H1 (cell line): ENCODE results near the gene TEX11. TPM values are rescaled to one million over a fixed set of nuclear protein-coding genes. Genes with fewer than 3 reads are reported as not detected.

Experiments
- CTCF ChIA-PET: fragments of 300-600 bp; sonication (Branson Sonifier 250); formaldehyde crosslinking; loops from one replicate; lab custom pipeline; 2021; ENCODE audit not compliant: partially characterized antibody; lab: Charles Lee
- POLR2A ChIA-PET: fragments of 300-600 bp; sonication (Branson Sonifier 250); formaldehyde crosslinking; loops from one replicate; lab custom pipeline; 2021; ENCODE audit warnings: inconsistent platforms; ENCODE audit not compliant: partially characterized antibody; lab: Charles Lee
- DNase-seq, 2 experiments: peaks; one replicate each; pipeline versions ENCODE4 v3.0.0 to v3.0.0-alpha.2; 2010 to 2022; ENCODE audit warnings: low spot score in 2 of 2, low read depth in 1 of 2, mixed read lengths in 1 of 2
- FAIRE-seq: peaks from 2 replicates; lab custom pipeline; 2011; peaks lifted over from hg19 to GRCh38; lab: Jason Lieb, UNC
- H2AFZ ChIP-seq: 2 replicates; pipeline ENCODE4 v1.8.1; 2012; ENCODE audit warnings: low read length, inconsistent platforms
- H2AK5ac ChIP-seq: 2 replicates; pipeline ENCODE4 v1.6.1; 2013; ENCODE audit warnings: low read depth, low read length
- H2BK120ac ChIP-seq: replicated peaks from 2 replicates; pipeline ENCODE3; 2013; ENCODE audit warnings: low read depth, low read length, inconsistent platforms
- H2BK12ac ChIP-seq: 2 replicates; pipeline ENCODE4 v1.6.1; 2013; ENCODE audit warnings: low read depth, low read length
- H2BK15ac ChIP-seq: 2 replicates; pipeline ENCODE4 v1.6.1; 2013; ENCODE audit warnings: low read length
- H2BK20ac ChIP-seq: 2 replicates; pipeline ENCODE4 v1.6.1; 2013; ENCODE audit warnings: low read length
- H2BK5ac ChIP-seq: 2 replicates; pipeline ENCODE4 v1.6.1; 2013; ENCODE audit warnings: low read depth, low read length
- H3K14ac ChIP-seq: 2 replicates; pipeline ENCODE4 v1.6.1; 2013; ENCODE audit warnings: inconsistent platforms; ENCODE audit not compliant: insufficient read length
- H3K18ac ChIP-seq: 2 replicates; pipeline ENCODE4 v1.6.1; 2013; ENCODE audit warnings: low read length; ENCODE audit errors: extremely low read depth
- H3K23ac ChIP-seq: 2 replicates; pipeline ENCODE4 v1.6.1; 2013; ENCODE audit warnings: inconsistent platforms; ENCODE audit not compliant: insufficient read length
- H3K23me2 ChIP-seq: 2 replicates; pipeline ENCODE4 v1.6.1; 2013; ENCODE audit warnings: low read depth, low read length
- H3K27ac ChIP-seq: 2 replicates; pipeline ENCODE4 v1.6.1; 2011; ENCODE audit warnings: low read depth, low read length, inconsistent platforms
- H3K27me3 ChIP-seq, 4 experiments: replicated peaks in 1 of 4; 1 replicate in 1 of 4; 2 replicates in 3 of 4; pipeline versions ENCODE4 v1.6.1 to v1.8.1; 2011 to 2013; ENCODE audit warnings: low read length in 3 of 4, mild to moderate bottlenecking in 3 of 4, inconsistent platforms in 2 of 4, mixed read lengths in 2 of 4, moderate library complexity in 1 of 4; ENCODE audit not compliant: control insufficient read depth in 3 of 4, insufficient read depth in 3 of 4; ENCODE audit errors: extremely low read depth in 1 of 4
- H3K36me3 ChIP-seq, 4 experiments: 2 replicates each; pipeline versions ENCODE4 v1.6.1 to v1.8.1; 2011 to 2013; ENCODE audit warnings: mild to moderate bottlenecking in 4 of 4, low read length in 3 of 4, moderate library complexity in 2 of 4, control low read depth in 1 of 4, inconsistent platforms in 1 of 4; ENCODE audit not compliant: insufficient read depth in 4 of 4, control insufficient read depth in 2 of 4
- H3K4ac ChIP-seq: replicated peaks from 2 replicates; pipeline ENCODE3; 2013; ENCODE audit warnings: low read length, low read depth, mixed read lengths, inconsistent platforms; ENCODE audit not compliant: insufficient read length
- H3K4me1 ChIP-seq, 4 experiments: replicated peaks in 1 of 4; 1 replicate in 1 of 4; 2 replicates in 3 of 4; pipeline versions ENCODE4 v1.6.1 to v1.8.1; 2011 to 2013; ENCODE audit warnings: low read length in 3 of 4, inconsistent platforms in 2 of 4, mixed read lengths in 1 of 4; ENCODE audit not compliant: insufficient read depth in 4 of 4, control insufficient read depth in 3 of 4
- H3K4me2 ChIP-seq, 2 experiments: 2 replicates each; pipeline versions ENCODE4 v1.6.1 to v1.8.1; 2011 to 2013; ENCODE audit warnings: low read depth in 2 of 2, low read length in 2 of 2, control low read depth in 1 of 2, inconsistent platforms in 1 of 2, mild to moderate bottlenecking in 1 of 2; ENCODE audit not compliant: insufficient read depth in 1 of 2
- H3K4me3 ChIP-seq, 4 experiments: fragments of 200-600, 300-600 bp in 1 of 4; sonication (generic), shearing (Covaris generic), sonication (Bioruptor Twin) in 1 of 4; 2 replicates each; pipeline versions ENCODE4 v1.5.1 to v1.8.1; 2011 to 2016; ENCODE audit warnings: low read length in 4 of 4, low read depth in 3 of 4, control low read depth in 2 of 4, inconsistent platforms in 2 of 4, mild to moderate bottlenecking in 2 of 4, mixed read lengths in 1 of 4, moderate library complexity in 1 of 4; ENCODE audit not compliant: insufficient read depth in 2 of 4; ENCODE audit errors: extremely low read depth in 1 of 4
- H3K56ac ChIP-seq: replicated peaks from 2 replicates; pipeline ENCODE3; 2013; ENCODE audit warnings: low read depth, mild to moderate bottlenecking, mixed read lengths, low read length, inconsistent platforms; ENCODE audit not compliant: insufficient read length
- H3K79me1 ChIP-seq: 2 replicates; pipeline ENCODE4 v1.6.1; 2013; ENCODE audit warnings: low read depth, low read length, control low read depth
- H3K79me2 ChIP-seq, 2 experiments: 2 replicates each; pipeline versions ENCODE4 v1.6.1 to v1.8.1; 2012 to 2013; ENCODE audit warnings: low read length in 2 of 2, mild to moderate bottlenecking in 2 of 2, inconsistent platforms in 1 of 2; ENCODE audit not compliant: insufficient read depth in 2 of 2, control insufficient read depth in 1 of 2
- H3K9ac ChIP-seq, 4 experiments: replicated peaks in 1 of 4; 1 replicate in 1 of 4; 2 replicates in 3 of 4; pipeline versions ENCODE4 v1.6.1 to v1.8.1; 2011 to 2013; ENCODE audit warnings: low read depth in 3 of 4, low read length in 3 of 4, control low read depth in 2 of 4, mild to moderate bottlenecking in 2 of 4, moderate library complexity in 2 of 4, inconsistent platforms in 1 of 4; ENCODE audit errors: extremely low read depth in 1 of 4
- H3K9me3 ChIP-seq, 2 experiments: 2 replicates each; pipeline versions ENCODE4 v1.6.1 to v1.8.1; 2012 to 2013; ENCODE audit warnings: mild to moderate bottlenecking in 2 of 2, moderate library complexity in 2 of 2, control low read depth in 1 of 2, inconsistent platforms in 1 of 2, low read depth in 1 of 2, low read length in 1 of 2, mixed read lengths in 1 of 2; ENCODE audit not compliant: insufficient read depth in 2 of 2
- H4K20me1 ChIP-seq, 2 experiments: replicated peaks in 1 of 2; 2 replicates each; pipeline versions ENCODE3 to v1.8.1; 2011 to 2013; ENCODE audit warnings: inconsistent platforms in 2 of 2, low read length in 2 of 2, mild to moderate bottlenecking in 1 of 2; ENCODE audit not compliant: insufficient read depth in 2 of 2, control insufficient read depth in 1 of 2
- H4K5ac ChIP-seq: 2 replicates; pipeline ENCODE4 v1.6.1; 2013; ENCODE audit warnings: low read length, low read depth, mixed read lengths, inconsistent platforms; ENCODE audit not compliant: insufficient read length
- H4K8ac ChIP-seq: 2 replicates; pipeline ENCODE4 v1.8.0; 2013; ENCODE audit warnings: mild to moderate bottlenecking, moderate library complexity, low read length, inconsistent platforms; ENCODE audit not compliant: insufficient read depth; ENCODE audit errors: extremely low read depth
- H4K91ac ChIP-seq: replicated peaks from 2 replicates; pipeline ENCODE3; 2013; ENCODE audit warnings: low read length, mixed read lengths, inconsistent platforms; ENCODE audit not compliant: insufficient read length
- ATF3 ChIP-seq: IDR thresholded peaks from 2 replicates; pipeline ENCODE4 v1.6.1; 2011; ENCODE audit warnings: low read depth, mild to moderate bottlenecking, low read length; ENCODE audit not compliant: insufficient read depth
- BCL11A ChIP-seq, 2 experiments: IDR thresholded peaks; one replicate each; pipeline ENCODE4 v1.6.1; 2011; ENCODE audit warnings: low read depth in 2 of 2, low read length in 2 of 2, mild to moderate bottlenecking in 2 of 2
- CHD1 ChIP-seq: IDR thresholded peaks from 2 replicates; pipeline ENCODE4 v1.6.1; 2012; ENCODE audit warnings: low read depth, low read length, improper control_type of control experiment
- JUND ChIP-seq: IDR thresholded peaks from 2 replicates; pipeline ENCODE4 v1.6.1; 2011; ENCODE audit warnings: mild to moderate bottlenecking, improper control_type of control experiment, low read length
- WGBS, 2 experiments: shearing (Covaris generic) in 1 of 2; methylation state at CpG; one replicate each; pipeline versions ENCODE4 v1.1.6 to v1.1.7; 2013 to 2015; ENCODE audit warnings: low lambda C conversion rate in 2 of 2, mixed read lengths in 2 of 2, inconsistent platforms in 1 of 2, low coverage in 1 of 2, missing lambda C conversion rate in 1 of 2; ENCODE audit not compliant: insufficient replicate concordance in 2 of 2, insufficient coverage in 1 of 2, insufficient read length in 1 of 2; ENCODE audit errors: extremely low coverage in 1 of 2, missing lambda C conversion rate in 1 of 2; 5-methylcytosine and 5-hydroxymethylcytosine counted together
- polyA plus RNA-seq, 7 experiments: library from polyadenylated mRNA; depleted of rRNA in 3 of 7; stranded (reverse) in 5 of 7; unstranded in 2 of 7; fragments of >200 nt in 5 of 7; fragments of 200-250 nt in 2 of 7; gene quantifications; 1 replicate in 5 of 7; 2 replicates in 1 of 7; 4 replicates in 1 of 7; pipeline versions ENCODE4 v1.2.1 to v1.2.3, GENCODE V29; 2011 to 2013; ENCODE audit warnings: missing spikeins in 2 of 7, mixed read lengths in 2 of 7
- total RNA-seq: library from RNA; stranded (reverse); fragmentation: NEBNext Ultra II Directional; extraction: Animal tissue kit (Norgen Biotek cat#: 25700); gene quantifications from 2 replicates; pipeline ENCODE4 v1.2.1, GENCODE V29; 2021

The TEX11 gene
- total and polyA plus RNA-seq, 2 of the 8 experiments (the other 6 are each of a cell fraction or from before 2014, with no cell fraction given): 0.11 to 0.74 TPM

- 88% methylated on average over 1 of the region's 1 CpG; no CpG with 5 or more reads in 1 of the 2 experiments for WGBS, 2 experiments
- POLR2A ChIA-PET: no interaction called here
- H3K9me3 ChIP-seq: no peaks in the 10 kb centered on the region
Observed at GRCh38 chrX:70553516-70553915, 355.0 kb downstream of the TEX11 start.

More at GRCh38 chrX:70553516-70553915, 355.0 kb downstream of the TEX11 start:
- Histone ChIP-seq H3K79me1 (no peaks in the 10 kb centered on the region), H3K18ac (no peak overlapping the region), H3K4me2 (no peak overlapping the region), H3K4ac (no peak overlapping the region), H3K4me3 (no peak overlapping the region), H4K20me1 (no peaks in the 10 kb centered on the region), H4K5ac (no peak overlapping the region), H3K23me2 (no peaks in the 10 kb centered on the region), H2AFZ (no peak overlapping the region)
- TF ChIP-seq JUND: no peak
- TF ChIP-seq CHD1: no peak
- TF ChIP-seq ATF3: no peak
- no peak for TF ChIP-seq BCL11A (IDR thresholded peaks at IDR 0.05; ENCODE audit: low read depth in 2 of 2, low read length in 2 of 2)
- TF ChIP-seq, all 59 proteins: peak for 0
- Histone ChIP-seq H3K23ac (no peak overlapping the region), H3K9ac (no peak overlapping the region), H3K79me2 (no peaks in the 10 kb centered on the region), H2BK12ac (no peak overlapping the region), H4K8ac (no peak overlapping the region), H3K56ac (no peak overlapping the region), H2BK20ac (no peak overlapping the region), H3K14ac (no peak overlapping the region), H2BK5ac (no peak overlapping the region), H3K4me1 (no peaks in the 10 kb centered on the region), H2AK5ac (no peak overlapping the region), H3K36me3 (no peaks in the 10 kb centered on the region), H3K27me3 (no peaks in the 10 kb centered on the region), H2BK120ac (no peak overlapping the region), H3K27ac (no peak overlapping the region), H2BK15ac (no peak overlapping the region), H4K91ac (no peak overlapping the region)
- FAIRE-seq (peak; percentile 7), DNase-seq (no peak)
- CTCF ChIA-PET: interaction anchor here (0.9 to 1.3 kb wide), 5 partner anchors 10 to 202 kb away, joined by 3 read pairs; no protein-coding TSS in a partner anchor
